SH-SY5Y (cell line): ENCODE results near the gene TOLLIP.

Source experiments
- GATA2 ChIP-seq: IDR thresholded peaks from 2 replicates; pipeline ENCODE4 v1.6.1; 2011; ENCODE audit warnings: mild to moderate bottlenecking, low read depth, low read length
- GATA3 ChIP-seq: IDR thresholded peaks from 2 replicates; pipeline ENCODE4 v1.6.1; 2011; ENCODE audit warnings: low read depth, mild to moderate bottlenecking, low read length, moderate library complexity

TOLLIP gene

DNA sequence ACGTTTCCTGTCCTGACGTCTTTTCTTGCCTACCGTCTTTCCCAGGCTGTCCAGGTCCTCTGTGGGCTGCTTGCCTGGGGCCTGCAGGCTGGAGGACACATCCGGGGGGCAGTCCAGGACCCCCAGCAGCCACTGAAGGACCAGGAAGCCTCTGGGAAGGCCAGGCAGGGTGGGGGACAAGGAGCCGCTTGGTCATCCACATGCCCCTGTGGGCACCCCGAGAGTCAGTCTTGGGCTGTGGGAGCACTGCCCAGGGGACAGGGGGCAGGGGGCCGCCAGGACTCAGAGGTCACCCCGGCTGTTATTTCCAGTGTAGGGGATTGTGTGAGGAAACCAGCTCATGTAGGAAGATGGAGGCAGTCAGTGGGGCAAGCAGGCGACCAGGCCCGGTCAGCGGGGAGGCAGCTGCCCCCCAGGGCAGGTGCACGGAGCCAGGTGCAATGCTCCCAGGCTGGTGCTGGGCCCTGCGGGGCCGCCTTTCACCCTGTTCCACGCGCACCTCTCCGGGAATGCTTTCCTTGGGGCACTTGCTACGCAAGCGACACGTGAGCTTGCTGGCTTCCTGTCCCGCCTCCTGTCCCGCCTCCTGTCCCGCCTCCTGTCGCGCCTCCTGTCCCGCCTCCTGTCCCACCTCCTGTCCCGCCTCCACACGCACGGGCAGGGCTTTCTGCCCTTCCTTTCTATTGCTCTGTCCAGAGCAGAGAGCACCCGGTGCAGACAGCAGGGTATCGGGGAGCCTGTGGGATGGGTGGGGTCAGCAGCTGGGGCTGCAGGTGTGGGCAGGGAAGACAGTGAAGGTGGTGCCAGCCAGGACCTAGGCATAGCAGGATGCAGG lies 47.0 kb downstream of the TOLLIP start:
- TF ChIP-seq GATA3 (no peak), GATA2 (no peak)

DNA sequence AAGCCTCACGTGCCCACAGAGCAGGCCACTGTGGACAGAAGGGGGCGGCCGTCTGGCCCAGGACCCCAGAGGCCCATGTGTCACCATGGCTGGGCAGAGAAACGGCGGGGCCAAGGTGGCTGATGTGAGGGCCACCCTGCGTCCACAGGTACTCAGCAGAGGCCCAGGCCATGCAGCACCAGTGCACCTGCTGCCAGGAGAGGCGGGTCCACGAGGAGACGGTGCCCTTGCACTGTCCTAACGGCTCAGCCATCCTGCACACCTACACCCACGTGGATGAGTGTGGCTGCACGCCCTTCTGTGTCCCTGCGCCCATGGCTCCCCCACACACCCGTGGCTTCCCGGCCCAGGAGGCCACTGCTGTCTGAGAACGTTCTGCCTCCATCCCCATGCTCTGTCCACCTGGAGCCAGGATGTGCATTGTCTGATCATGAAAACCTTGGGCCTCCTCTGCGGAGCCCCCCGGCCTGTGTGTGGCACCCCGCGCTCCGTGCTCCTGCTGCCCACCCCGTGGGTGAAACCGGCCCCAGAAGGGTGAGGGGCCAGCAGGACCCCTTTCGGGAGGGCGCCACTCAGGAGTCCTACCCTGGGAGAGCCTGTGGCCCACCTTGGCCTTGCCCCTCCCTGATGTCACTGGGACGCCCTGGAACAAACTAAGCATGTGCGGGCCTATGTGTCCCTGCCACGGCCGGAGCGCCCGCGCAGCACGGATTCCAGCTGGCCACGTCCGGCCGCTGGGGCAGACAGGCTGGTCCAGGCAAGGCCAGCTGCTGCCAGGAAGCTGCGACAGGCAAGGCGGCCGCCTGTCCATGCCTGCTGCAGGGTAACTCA lies 48.0 kb downstream of the TOLLIP start:
- no peak for TF ChIP-seq GATA2
- TF ChIP-seq GATA3: no peak

- no peak for TF ChIP-seq GATA2
- no peak for TF ChIP-seq GATA3
These were observed 48.8 kb downstream of the TOLLIP start for GRCh38 chr11:1260620-1261019.

DNA sequence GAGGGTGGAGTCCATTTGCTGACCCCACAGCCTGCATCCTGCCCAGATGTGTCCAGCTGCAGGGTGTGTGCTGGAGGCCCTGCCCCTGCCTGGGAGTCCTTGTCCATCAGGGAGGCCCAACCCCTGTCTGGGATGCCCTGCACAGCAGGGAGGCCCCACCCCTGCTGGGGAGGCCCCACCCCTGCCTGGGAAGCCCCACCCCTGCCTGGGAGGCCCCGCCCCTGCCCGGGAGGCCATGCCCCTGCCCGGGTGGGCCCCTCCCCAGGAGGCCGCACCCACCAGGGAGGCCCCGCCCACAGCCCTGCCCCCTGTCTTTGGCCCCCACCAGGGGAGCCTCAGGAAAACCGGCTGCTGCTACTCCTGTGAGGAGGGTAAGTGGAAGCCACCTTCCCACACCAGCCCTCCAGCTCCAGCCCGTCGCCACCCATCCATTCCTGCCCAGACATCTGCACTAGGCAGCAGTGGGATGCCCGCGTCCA lies 49.4 kb downstream of the TOLLIP start:
- TF ChIP-seq GATA3: no peak
- no peak for TF ChIP-seq GATA2

DNA sequence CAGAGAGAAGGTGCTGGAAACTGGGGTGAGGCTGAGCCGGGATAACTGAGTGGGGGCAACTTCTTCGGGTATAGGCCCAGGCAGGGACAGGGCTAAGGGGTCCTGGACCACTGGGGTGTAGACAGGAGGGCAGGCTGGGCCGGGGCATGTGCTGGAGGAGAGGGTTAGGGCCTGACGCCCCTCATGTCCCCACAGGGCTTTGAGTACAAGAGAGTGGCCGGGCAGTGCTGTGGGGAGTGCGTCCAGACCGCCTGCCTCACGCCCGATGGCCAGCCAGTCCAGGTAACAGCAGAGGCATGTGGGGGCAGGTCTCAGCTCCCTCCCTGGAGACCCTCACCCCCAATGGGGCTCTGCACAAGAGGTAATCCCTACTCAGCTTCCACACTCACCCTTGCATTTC lies 49.9 kb downstream of the TOLLIP start:
- TF ChIP-seq GATA3: no peak
- TF ChIP-seq GATA2: no peak

DNA sequence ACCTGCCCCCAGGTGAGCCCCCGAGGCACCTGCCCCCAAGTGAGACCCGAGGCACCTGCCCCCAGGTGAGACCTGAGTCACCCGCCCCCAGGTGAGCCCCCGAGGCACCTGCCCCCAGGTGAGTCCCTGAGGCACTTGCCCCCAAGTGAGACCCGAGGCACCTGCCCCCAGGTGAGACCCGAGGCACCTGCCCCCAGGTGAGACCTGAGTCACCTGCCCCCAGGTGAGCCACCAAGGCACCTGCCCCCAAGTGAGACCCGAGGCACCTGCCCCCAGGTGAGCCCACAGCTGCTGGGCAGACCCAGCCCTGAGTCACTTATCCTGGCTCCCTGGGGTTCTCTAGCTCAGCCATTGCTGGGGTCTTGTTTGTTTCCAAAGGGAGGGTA lies 50.4 kb downstream of the TOLLIP start:
- TF ChIP-seq GATA2: no peak
- TF ChIP-seq GATA3: no peak

DNA sequence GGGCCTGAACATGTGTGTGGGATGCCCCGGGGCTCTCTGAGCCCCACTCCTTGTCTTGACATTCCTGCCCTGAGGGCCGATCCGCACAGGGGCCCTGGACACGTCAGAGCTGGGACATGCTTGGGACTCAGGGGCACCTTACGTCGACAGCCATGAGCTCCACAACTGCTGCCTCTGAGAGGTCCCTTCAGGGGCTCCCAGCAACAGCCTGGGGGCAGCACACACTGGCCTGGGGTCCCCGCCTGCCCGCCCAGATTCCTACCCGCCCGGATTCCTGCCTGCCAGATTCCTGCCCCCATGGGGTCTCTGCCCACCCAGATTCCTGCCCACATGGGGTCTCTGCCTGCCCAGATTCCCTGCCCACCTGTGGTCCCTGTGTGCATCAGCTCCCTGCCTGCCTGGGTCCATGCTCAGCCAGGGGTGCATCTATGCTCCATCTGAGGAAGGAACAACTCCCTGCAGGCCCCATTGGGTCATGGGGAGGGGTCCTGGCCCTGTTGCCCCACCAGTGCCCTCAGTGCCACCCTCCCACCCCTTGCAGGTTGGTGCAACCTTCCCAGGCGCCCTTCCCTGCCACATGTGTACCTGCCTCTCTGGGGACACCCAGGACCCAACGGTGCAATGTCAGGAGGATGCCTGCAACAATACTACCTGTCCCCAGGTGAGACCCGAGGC lies 50.9 kb downstream of the TOLLIP start:
- TF ChIP-seq GATA3 (no peak), GATA2 (no peak)

DNA sequence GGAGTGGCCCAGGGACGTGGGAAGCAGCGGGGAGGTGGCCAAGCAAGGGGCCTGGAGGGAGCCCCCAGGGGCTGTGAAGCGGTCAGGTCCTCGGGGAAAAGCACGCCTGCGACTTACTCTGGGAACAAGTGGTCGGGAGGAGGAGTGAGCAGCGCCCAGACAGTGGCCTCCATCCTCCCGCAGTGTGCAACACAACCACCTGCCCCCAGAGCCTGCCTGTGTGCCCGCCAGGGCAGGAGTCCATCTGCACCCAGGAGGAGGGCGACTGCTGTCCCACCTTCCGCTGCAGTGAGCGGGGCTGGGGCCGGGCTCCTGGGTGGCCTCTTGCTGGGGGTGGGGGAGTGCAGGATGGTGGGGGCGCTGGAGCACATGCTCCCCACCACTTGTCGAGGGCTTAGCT lies 51.5 kb downstream of the TOLLIP start:
- no peak for TF ChIP-seq GATA3
- no peak for TF ChIP-seq GATA2

GRCh38 chr11:1257366-1257765 lies 52.1 kb downstream of the TOLLIP start:
- TF ChIP-seq GATA3 (no peak), GATA2 (no peak)

GRCh38 chr11:1256257-1257045 lies 53.0 kb downstream of the TOLLIP start:
- TF ChIP-seq GATA3 (no peak), GATA2 (no peak)

DNA sequence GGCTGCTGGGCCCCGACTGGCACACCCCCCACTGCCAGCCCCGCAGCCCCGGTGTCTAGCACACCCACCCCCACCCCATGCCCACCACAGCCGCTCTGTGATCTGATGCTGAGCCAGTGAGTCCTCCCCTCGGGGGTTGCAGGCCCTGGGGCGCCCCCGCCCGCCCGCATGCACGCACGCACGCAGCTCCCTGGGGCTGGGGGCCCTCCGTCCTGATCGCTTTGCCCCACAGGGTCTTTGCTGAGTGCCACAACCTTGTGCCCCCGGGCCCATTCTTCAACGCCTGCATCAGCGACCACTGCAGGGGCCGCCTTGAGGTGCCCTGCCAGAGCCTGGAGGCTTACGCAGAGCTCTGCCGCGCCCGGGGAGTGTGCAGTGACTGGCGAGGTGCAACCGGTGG lies 54.3 kb downstream of the TOLLIP start:
- TF ChIP-seq GATA3: no peak
- TF ChIP-seq GATA2: no peak

DNA sequence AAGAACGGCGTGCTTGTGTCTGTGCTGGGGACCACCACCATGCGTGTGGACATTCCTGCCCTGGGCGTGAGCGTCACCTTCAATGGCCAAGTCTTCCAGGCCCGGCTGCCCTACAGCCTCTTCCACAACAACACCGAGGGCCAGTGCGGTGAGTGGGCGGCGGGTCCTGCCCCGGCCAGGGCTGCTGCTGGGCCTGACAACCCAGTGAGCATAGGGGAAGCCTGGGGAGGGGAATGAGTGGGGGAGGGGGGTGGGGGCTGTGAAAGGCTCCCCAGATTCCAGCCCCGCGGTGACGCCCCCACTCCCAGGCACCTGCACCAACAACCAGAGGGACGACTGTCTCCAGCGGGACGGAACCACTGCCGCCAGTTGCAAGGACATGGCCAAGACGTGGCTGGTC lies 54.7 kb downstream of the TOLLIP start:
- no peak for TF ChIP-seq GATA2
- no peak for TF ChIP-seq GATA3

GRCh38 chr11:1254086-1254648 lies 55.3 kb downstream of the TOLLIP start:
- TF ChIP-seq GATA3: no peak
- TF ChIP-seq GATA2: no peak
